ENCODE results near the gene TSSK1B. TPM values are rescaled to one million over a fixed set of nuclear protein-coding genes. Genes with fewer than 3 reads are reported as not detected.
"Not testable (repeated sequence)": the region's sequence is repeated elsewhere in the genome, so short reads cannot be mapped to it uniquely, and the experiment has no call there.

The TSSK1B gene
- polyA plus RNA-seq, 4 donors: 0.01 TPM; not detected in 3

DNA sequence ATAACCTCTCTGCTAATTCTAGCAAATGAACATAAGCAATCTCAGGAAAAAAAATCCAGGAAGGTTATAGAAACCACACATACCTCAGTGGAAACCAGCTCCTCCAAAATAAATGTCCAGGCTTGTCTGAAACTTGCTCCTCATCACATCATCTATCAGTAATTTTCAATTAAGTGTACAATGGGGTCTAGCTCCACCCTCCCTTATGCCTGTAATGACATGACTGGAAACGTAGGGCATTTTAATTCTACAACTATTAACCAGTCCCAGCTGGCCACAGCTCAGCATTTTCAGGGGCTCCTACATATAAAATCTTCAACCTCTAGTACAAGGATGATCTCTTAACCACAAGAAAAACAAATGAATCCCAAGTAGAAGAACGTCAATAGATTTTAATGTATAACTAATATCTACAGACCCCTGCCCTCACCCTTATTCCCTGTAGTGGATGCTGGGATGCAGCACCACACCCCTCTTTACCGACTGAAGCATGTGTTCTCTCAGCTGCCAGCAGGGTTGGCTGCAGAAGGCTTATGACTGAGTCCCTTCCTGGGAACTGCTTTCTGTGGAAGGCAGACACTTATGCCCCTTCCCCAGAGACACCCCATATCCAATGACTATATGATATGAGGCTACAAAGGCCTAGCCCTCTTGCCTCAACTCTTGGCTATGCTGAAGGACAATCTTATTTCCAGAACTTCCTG is 6.8 kb downstream of the TSSK1B start:
- Histone ChIP-seq H3K9me3 (ENCODE audit: control insufficient read depth in 2 of 2, insufficient read depth in 1 of 2, low read depth in 1 of 2, low read length in 1 of 2) (no peaks in the 10 kb centered on the region), H3K4me3 (ENCODE audit: low read depth in 1 of 3, low read length in 3 of 3) (no peak overlapping the region), H3K4me1 (ENCODE audit: control insufficient read depth in 3 of 3, insufficient read depth in 2 of 3, low read depth in 1 of 3, low read length in 2 of 3) (no peaks in the 10 kb centered on the region), H3K27ac (ENCODE audit: low read depth in 1 of 3, low read length in 2 of 3) (no peak overlapping the region), H3K36me3 (ENCODE audit: control insufficient read depth in 3 of 3, insufficient read depth in 2 of 3, low read depth in 1 of 3, low read length in 3 of 3) (no peaks in the 10 kb centered on the region), H3K27me3 (ENCODE audit: control insufficient read depth in 3 of 3, insufficient read depth in 3 of 3, low read length in 3 of 3) (no peaks in the 10 kb centered on the region)
- FAIRE-seq (no peak), DNase-seq (no peak)
- 24 to 53% (median 38%) methylated on average over 3 of the region's 3 CpGs for WGBS, 3 donors

DNA sequence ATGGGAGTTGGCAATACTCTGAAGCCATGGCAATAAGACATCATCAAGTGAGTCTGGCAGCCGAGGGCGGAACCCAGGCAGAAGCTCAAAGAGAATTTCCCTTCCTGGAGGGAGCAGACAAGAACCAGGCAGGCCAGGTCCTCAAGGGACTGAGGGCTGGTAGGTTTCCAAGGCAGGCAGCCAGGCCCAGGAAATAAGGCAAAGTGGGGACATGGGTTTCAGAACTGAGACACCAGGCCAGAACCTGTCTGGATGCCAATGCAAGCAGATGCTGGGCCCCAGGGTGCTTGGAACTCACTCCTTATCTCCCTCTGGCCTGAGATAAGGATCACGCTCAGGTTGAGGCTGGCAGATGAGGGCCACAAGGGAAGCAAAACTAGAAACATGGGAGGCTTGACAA is 8.9 kb downstream of the TSSK1B start:
- FAIRE-seq (no peak), DNase-seq (no peak)
- no peaks in the 10 kb centered on the region for H3K27me3 ChIP-seq (ENCODE audit: control insufficient read depth in 3 of 3, insufficient read depth in 3 of 3, low read length in 3 of 3)
- H3K36me3 ChIP-seq (ENCODE audit: control insufficient read depth in 3 of 3, insufficient read depth in 2 of 3, low read depth in 1 of 3, low read length in 3 of 3): no peaks in the 10 kb centered on the region
- WGBS, 3 donors: 67 to 77% (median 73%) methylated on average over 3 of the region's 3 CpGs
- H3K27ac ChIP-seq (ENCODE audit: low read depth in 1 of 3, low read length in 2 of 3): no peak overlapping the region
- H3K4me3 ChIP-seq (ENCODE audit: low read depth in 1 of 3, low read length in 3 of 3): no peak overlapping the region
- H3K4me1 ChIP-seq (ENCODE audit: control insufficient read depth in 3 of 3, insufficient read depth in 2 of 3, low read depth in 1 of 3, low read length in 2 of 3): no peaks in the 10 kb centered on the region
- H3K9me3 ChIP-seq (ENCODE audit: control insufficient read depth in 2 of 2, insufficient read depth in 1 of 2, low read depth in 1 of 2, low read length in 1 of 2): no peaks in the 10 kb centered on the region

DNA sequence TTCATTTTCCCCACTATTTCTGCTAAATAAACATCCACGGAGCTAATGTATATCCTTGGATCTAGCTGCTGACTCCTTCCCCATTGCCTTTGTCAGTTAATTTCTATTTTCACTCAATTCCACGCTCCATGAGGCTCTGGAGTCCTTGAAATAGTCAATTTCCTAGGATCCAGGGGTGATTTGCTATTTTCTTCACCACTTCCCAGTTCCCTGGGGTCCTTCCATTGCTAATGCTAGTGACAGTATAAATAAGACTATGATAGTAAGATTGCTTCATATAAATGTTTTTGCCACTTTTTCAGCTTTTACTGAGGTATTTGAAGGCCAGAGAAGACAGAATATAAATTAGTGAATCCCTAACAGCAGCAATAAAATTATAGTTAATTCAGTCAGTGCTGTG is 13.1 kb downstream of the TSSK1B start:
- H3K27ac ChIP-seq (ENCODE audit: low read depth in 1 of 3, low read length in 2 of 3): no peak overlapping the region
- no peak overlapping the region for H3K4me3 ChIP-seq (ENCODE audit: low read depth in 1 of 3, low read length in 3 of 3)
- no peaks in the 10 kb centered on the region for H3K9me3 ChIP-seq (ENCODE audit: control insufficient read depth in 2 of 2, insufficient read depth in 1 of 2, low read depth in 1 of 2, low read length in 1 of 2)
- H3K27me3 ChIP-seq (ENCODE audit: control insufficient read depth in 3 of 3, insufficient read depth in 3 of 3, low read length in 3 of 3): no peaks in the 10 kb centered on the region
- DNase-seq (no peak), FAIRE-seq (no peak)
- H3K36me3 ChIP-seq (ENCODE audit: control insufficient read depth in 3 of 3, insufficient read depth in 2 of 3, low read depth in 1 of 3, low read length in 3 of 3): no peaks in the 10 kb centered on the region
- WGBS, 3 donors: 63 to 71% (median 65%) methylated on average over 2 of the region's 2 CpGs
- H3K4me1 ChIP-seq (ENCODE audit: control insufficient read depth in 3 of 3, insufficient read depth in 2 of 3, low read depth in 1 of 3, low read length in 2 of 3): no peaks in the 10 kb centered on the region

DNA sequence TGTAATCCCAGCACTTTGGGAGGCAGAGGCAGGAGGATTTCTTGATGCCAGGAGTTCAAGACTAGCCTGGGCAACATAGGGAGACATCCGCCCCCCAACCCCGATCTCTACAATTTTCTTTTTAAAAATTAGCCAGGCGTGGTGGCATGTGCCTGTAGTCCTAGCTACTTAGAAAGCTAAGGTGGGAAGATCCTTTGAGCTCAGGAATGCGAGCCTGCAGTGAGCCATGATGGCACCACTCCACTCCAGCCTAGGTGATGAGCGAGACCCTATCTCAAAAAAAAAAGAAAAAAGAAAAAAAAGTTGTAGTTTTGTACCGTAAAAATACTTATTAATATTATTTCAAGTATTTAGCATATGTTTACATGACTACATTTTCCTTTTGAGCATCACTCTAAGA is 29.3 kb downstream of the TSSK1B start:
- Histone ChIP-seq H3K4me1 (ENCODE audit: control insufficient read depth in 3 of 3, insufficient read depth in 2 of 3, low read depth in 1 of 3, low read length in 2 of 3) (no peaks in the 10 kb centered on the region), H3K4me3 (ENCODE audit: low read depth in 1 of 3, low read length in 3 of 3) (no peak overlapping the region), H3K27ac (ENCODE audit: low read depth in 1 of 3, low read length in 2 of 3) (no peak overlapping the region), H3K36me3 (ENCODE audit: control insufficient read depth in 3 of 3, insufficient read depth in 2 of 3, low read depth in 1 of 3, low read length in 3 of 3) (no peaks in the 10 kb centered on the region), H3K9me3 (ENCODE audit: control insufficient read depth in 2 of 2, insufficient read depth in 1 of 2, low read depth in 1 of 2, low read length in 1 of 2) (no peaks in the 10 kb centered on the region), H3K27me3 (ENCODE audit: control insufficient read depth in 3 of 3, insufficient read depth in 3 of 3, low read length in 3 of 3) (no peaks in the 10 kb centered on the region)
- no peak for DNase-seq
- no peak for FAIRE-seq
- 80 to 91% (median 82%) methylated on average over 6 of the region's 6 CpGs for WGBS, 3 donors

DNA sequence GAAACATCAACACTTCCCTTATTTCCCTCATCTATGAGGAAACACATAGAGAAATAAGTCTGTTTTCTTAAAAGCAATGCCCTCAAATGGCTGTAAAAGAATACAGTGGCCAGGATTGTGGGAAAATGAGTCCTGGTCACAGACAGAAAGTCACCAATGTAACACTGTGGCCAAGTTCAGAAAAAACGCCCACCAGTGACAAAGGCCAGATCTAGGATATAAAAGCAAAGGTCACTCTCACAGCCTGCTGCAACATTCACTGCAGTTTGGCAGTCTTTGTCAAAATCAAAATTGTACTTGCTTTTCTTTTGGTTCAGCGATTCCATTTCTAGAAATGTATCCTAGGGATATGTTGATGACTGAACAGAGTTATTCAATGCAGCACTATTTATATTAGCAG is 30.5 kb downstream of the TSSK1B start:
- no peak for DNase-seq
- WGBS, 3 donors: 48 to 60% (median 49%) methylated on average over 2 of the region's 2 CpGs
- Histone ChIP-seq H3K27ac (ENCODE audit: low read depth in 1 of 3, low read length in 2 of 3) (no peak overlapping the region), H3K9me3 (ENCODE audit: control insufficient read depth in 2 of 2, insufficient read depth in 1 of 2, low read depth in 1 of 2, low read length in 1 of 2) (no peaks in the 10 kb centered on the region), H3K4me3 (ENCODE audit: low read depth in 1 of 3, low read length in 3 of 3) (no peak overlapping the region), H3K27me3 (ENCODE audit: control insufficient read depth in 3 of 3, insufficient read depth in 3 of 3, low read length in 3 of 3) (no peaks in the 10 kb centered on the region), H3K36me3 (ENCODE audit: control insufficient read depth in 3 of 3, insufficient read depth in 2 of 3, low read depth in 1 of 3, low read length in 3 of 3) (no peaks in the 10 kb centered on the region), H3K4me1 (ENCODE audit: control insufficient read depth in 3 of 3, insufficient read depth in 2 of 3, low read depth in 1 of 3, low read length in 2 of 3) (no peaks in the 10 kb centered on the region)
- no peak for FAIRE-seq

DNA sequence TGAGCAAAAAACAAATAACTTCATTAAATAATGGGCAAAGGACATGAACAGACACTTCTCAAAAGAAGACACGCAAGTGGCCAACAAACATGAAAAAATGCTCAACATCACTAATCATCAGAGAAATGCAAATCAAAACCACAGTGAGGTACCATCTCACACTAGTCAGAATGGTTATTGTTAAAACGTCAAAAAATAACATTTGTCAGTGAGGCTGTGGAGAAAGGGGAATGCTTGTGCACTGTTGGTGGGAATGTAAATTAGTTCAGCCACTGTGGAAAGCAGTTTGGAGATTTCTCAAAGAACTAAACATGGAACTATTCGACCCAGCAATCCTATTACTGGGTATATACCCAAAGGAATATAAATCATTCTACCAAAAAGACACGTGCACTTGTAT is 36.8 kb downstream of the TSSK1B start:
- not testable (repeated sequence) for H3K36me3 ChIP-seq (ENCODE audit: control insufficient read depth in 3 of 3, insufficient read depth in 2 of 3, low read depth in 1 of 3, low read length in 3 of 3); H3K27ac ChIP-seq (ENCODE audit: low read depth in 1 of 3, low read length in 2 of 3); FAIRE-seq; DNase-seq; H3K4me3 ChIP-seq (ENCODE audit: low read depth in 1 of 3, low read length in 3 of 3); H3K27me3 ChIP-seq (ENCODE audit: control insufficient read depth in 3 of 3, insufficient read depth in 3 of 3, low read length in 3 of 3); H3K9me3 ChIP-seq (ENCODE audit: control insufficient read depth in 2 of 2, insufficient read depth in 1 of 2, low read depth in 1 of 2, low read length in 1 of 2); H3K4me1 ChIP-seq (ENCODE audit: control insufficient read depth in 3 of 3, insufficient read depth in 2 of 3, low read depth in 1 of 3, low read length in 2 of 3)
- WGBS, 3 donors: 72 to 81% (median 79%) methylated on average over 4 of the region's 4 CpGs

DNA sequence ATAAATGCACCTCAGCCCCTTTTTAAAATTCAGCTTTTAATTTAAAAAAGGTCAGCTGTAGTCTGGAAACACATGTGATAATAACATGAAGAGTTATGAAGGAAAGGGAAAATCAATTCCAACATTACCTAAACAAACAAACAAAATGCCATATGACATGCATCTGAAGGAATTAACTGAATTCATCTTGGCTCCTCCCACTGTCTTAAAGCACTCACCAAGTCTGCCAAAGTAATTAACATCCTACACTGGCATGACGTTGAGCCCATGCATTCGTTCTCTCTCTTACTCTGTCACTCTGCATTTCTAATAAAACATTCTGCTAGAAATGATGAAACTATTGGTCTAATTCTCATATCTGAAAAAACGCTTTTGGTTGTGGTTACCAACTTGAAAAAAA is 37.7 kb downstream of the TSSK1B start:
- FAIRE-seq (no peak), DNase-seq (no peak)
- H3K36me3 ChIP-seq (ENCODE audit: control insufficient read depth in 3 of 3, insufficient read depth in 2 of 3, low read depth in 1 of 3, low read length in 3 of 3): no peaks in the 10 kb centered on the region
- H3K27ac ChIP-seq (ENCODE audit: low read depth in 1 of 3, low read length in 2 of 3): no peak overlapping the region
- no peaks in the 10 kb centered on the region for H3K27me3 ChIP-seq (ENCODE audit: control insufficient read depth in 3 of 3, insufficient read depth in 3 of 3, low read length in 3 of 3)
- no peak overlapping the region for H3K4me3 ChIP-seq (ENCODE audit: low read depth in 1 of 3, low read length in 3 of 3)
- H3K9me3 ChIP-seq (ENCODE audit: control insufficient read depth in 2 of 2, insufficient read depth in 1 of 2, low read depth in 1 of 2, low read length in 1 of 2): no peaks in the 10 kb centered on the region
- WGBS, 3 donors: 64 to 78% (median 72%) methylated on average over 3 of the region's 3 CpGs
- no peaks in the 10 kb centered on the region for H3K4me1 ChIP-seq (ENCODE audit: control insufficient read depth in 3 of 3, insufficient read depth in 2 of 3, low read depth in 1 of 3, low read length in 2 of 3)

DNA sequence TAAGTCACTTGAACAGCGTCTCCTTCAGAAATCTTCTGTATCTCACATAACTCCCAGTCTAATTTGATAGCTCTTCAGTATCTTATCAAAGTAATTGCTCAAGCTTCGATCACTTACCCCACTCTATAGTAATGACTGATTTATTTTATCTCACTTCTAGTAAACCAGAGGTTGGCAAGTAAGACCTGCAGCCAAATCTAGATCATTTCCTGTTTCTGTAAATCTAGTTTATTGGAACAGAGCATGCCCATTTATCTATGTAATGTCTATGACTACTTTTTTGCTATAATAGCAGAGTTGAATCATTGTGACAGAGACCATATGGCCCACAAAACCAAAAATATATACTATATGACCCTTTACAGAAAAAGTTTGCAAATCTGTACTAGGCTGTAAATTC is 40.1 kb downstream of the TSSK1B start:
- no peaks in the 10 kb centered on the region for H3K27me3 ChIP-seq (ENCODE audit: control insufficient read depth in 3 of 3, insufficient read depth in 3 of 3, low read length in 3 of 3)
- FAIRE-seq (no peak), DNase-seq (no peak)
- H3K4me1 ChIP-seq (ENCODE audit: control insufficient read depth in 3 of 3, insufficient read depth in 2 of 3, low read depth in 1 of 3, low read length in 2 of 3): no peaks in the 10 kb centered on the region
- H3K4me3 ChIP-seq (ENCODE audit: low read depth in 1 of 3, low read length in 3 of 3): no peak overlapping the region
- WGBS, 3 donors: 35 to 67% (median 38%) methylated on average over 2 of the region's 2 CpGs
- H3K9me3 ChIP-seq (ENCODE audit: control insufficient read depth in 2 of 2, insufficient read depth in 1 of 2, low read depth in 1 of 2, low read length in 1 of 2): no peaks in the 10 kb centered on the region
- H3K27ac ChIP-seq (ENCODE audit: low read depth in 1 of 3, low read length in 2 of 3): no peak overlapping the region
- H3K36me3 ChIP-seq (ENCODE audit: control insufficient read depth in 3 of 3, insufficient read depth in 2 of 3, low read depth in 1 of 3, low read length in 3 of 3): no peaks in the 10 kb centered on the region

DNA sequence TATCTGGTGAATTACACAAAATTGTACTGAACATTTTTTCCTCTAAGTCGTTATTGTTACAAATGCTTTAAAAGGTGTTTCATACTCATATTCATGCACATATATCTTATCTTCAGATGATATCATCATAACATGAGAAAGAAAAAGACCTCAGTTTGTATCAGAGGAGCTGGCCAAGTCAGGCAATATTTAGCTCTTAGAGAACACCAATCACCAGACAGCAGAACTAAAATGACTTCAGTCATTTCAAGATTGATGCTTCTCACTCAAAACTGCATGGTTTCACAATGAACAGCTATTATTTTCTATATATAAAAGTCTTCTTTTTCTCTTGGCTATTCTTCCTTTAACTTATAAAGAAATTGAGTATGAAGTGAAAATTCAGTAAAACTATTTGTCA is 44.6 kb downstream of the TSSK1B start:
- WGBS, 3 donors: 53 to 81% (median 79%) methylated on average over 1 of the region's 1 CpG
- no peak overlapping the region for H3K4me3 ChIP-seq (ENCODE audit: low read depth in 1 of 3, low read length in 3 of 3)
- no peaks in the 10 kb centered on the region for H3K9me3 ChIP-seq (ENCODE audit: control insufficient read depth in 2 of 2, insufficient read depth in 1 of 2, low read depth in 1 of 2, low read length in 1 of 2)
- DNase-seq (no peak), FAIRE-seq (no peak)
- no peaks in the 10 kb centered on the region for H3K36me3 ChIP-seq (ENCODE audit: control insufficient read depth in 3 of 3, insufficient read depth in 2 of 3, low read depth in 1 of 3, low read length in 3 of 3)
- no peaks in the 10 kb centered on the region for H3K4me1 ChIP-seq (ENCODE audit: control insufficient read depth in 3 of 3, insufficient read depth in 2 of 3, low read depth in 1 of 3, low read length in 2 of 3)
- H3K27ac ChIP-seq (ENCODE audit: low read depth in 1 of 3, low read length in 2 of 3): no peak overlapping the region
- H3K27me3 ChIP-seq (ENCODE audit: control insufficient read depth in 3 of 3, insufficient read depth in 3 of 3, low read length in 3 of 3): no peaks in the 10 kb centered on the region

Data from small intestine (tissue), 7 donors.